HG02623 (cell line): ENCODE data around the gene SPANXN4.

Experiments
- ATAC-seq: cut with Tn5 transposase; IDR thresholded peaks from one replicate; pipeline ENCODE4 v1.9.1; 2021; ENCODE audit warnings: moderate library complexity; ENCODE audit not compliant: unreplicated experiment

SPANXN4 gene

GRCh38 chrX:143025628-143026027 lies at the start of gene SPANXN4:
TSS of gene SPANXN4 (plus strand) at chrX:143025928. CDS start at chrX:143026015, 87 bp downstream.
- no peak for ATAC-seq

GRCh38 chrX:142977128-142977914 lies 48.4 kb upstream of the SPANXN4 start:
- peak; percentile 91 for ATAC-seq

GRCh38 chrX:142978130-142978684 lies 47.5 kb upstream of the SPANXN4 start:
- no peak for ATAC-seq

- ATAC-seq: no peak
These were observed 43.0 kb upstream of the SPANXN4 start for GRCh38 chrX:142982679-142983078.

GRCh38 chrX:142994988-142995387 lies 30.7 kb upstream of the SPANXN4 start:
- ATAC-seq: no peak

- no peak for ATAC-seq
These were observed 27.1 kb upstream of the SPANXN4 start for GRCh38 chrX:142998447-142999198.

GRCh38 chrX:142999199-142999701 lies 26.5 kb upstream of the SPANXN4 start:
- no peak for ATAC-seq

- ATAC-seq: no peak
These were observed 23.5 kb upstream of the SPANXN4 start for GRCh38 chrX:143002206-143002605.

- ATAC-seq: no peak
These were observed 8.5 kb upstream of the SPANXN4 start for GRCh38 chrX:143017272-143017671.

GRCh38 chrX:143027275-143027674 lies 1.5 kb downstream of the SPANXN4 start:
- ATAC-seq: no peak

GRCh38 chrX:143047511-143047910 lies 21.8 kb downstream of the SPANXN4 start:
- ATAC-seq: no peak

GRCh38 chrX:143058120-143058519 lies 32.4 kb downstream of the SPANXN4 start:
- ATAC-seq: no peak

- ATAC-seq: no peak
These were observed 55.5 kb downstream of the SPANXN4 start for GRCh38 chrX:143081231-143081630.

- ATAC-seq: no peak
These were observed 56.8 kb downstream of the SPANXN4 start for GRCh38 chrX:143082537-143082936.
